Adrenal gland (tissue), 5 donors: ENCODE measurements around the gene LRRC8E.

Experiments used
- POLR2A ChIP-seq, 2 donors: fragments of 450-650 bp; IDR thresholded peaks; one replicate each; pipeline ENCODE4 v1.6.1; 2017; ENCODE audit warnings: antibody characterized with exemption in 2 of 2, mild to moderate bottlenecking in 2 of 2, moderate library complexity in 1 of 2
- TF ChIP-seq, protein P1 (sequence below), 6 experiments: fragments of 450-650 bp in 4 of 6; fragments of 200-600 bp in 2 of 6; sonication (generic) in 1 of 6; IDR thresholded peaks; 1 replicate in 5 of 6; 2 replicates in 1 of 6; pipeline versions ENCODE4 v1.5.1 to v1.8.0; 2016 to 2021; ENCODE audit warnings: antibody characterized with exemption in 6 of 6, mild to moderate bottlenecking in 2 of 6, moderate library complexity in 1 of 6
- donor health status: DM: no; HTN: no; CAD: no.

DNA sequence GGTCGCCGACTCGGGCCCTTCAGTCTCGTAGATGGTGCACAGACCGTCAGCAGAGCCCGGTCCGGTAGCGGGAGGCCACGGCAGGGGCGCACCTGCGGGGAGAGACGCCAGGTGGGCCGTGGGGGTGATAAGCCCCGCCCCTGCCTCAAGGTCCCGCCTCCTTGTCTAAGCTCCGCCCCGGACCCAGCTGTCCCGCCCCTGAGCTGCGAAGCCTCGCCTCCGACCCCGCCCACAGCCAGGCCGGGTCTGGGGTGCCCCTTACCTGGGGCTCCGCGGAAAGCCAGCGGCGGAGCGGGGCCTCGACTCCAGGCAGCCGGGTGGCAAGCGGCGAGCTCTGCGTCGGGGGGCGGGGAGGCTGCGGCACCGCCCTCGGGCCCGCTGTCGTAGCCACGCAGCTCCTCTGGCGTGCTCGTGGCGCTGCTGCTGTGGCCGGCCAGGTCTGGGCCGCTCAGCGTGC, 18.8 kb upstream of the LRRC8E start:
- TF ChIP-seq, protein P1, sequence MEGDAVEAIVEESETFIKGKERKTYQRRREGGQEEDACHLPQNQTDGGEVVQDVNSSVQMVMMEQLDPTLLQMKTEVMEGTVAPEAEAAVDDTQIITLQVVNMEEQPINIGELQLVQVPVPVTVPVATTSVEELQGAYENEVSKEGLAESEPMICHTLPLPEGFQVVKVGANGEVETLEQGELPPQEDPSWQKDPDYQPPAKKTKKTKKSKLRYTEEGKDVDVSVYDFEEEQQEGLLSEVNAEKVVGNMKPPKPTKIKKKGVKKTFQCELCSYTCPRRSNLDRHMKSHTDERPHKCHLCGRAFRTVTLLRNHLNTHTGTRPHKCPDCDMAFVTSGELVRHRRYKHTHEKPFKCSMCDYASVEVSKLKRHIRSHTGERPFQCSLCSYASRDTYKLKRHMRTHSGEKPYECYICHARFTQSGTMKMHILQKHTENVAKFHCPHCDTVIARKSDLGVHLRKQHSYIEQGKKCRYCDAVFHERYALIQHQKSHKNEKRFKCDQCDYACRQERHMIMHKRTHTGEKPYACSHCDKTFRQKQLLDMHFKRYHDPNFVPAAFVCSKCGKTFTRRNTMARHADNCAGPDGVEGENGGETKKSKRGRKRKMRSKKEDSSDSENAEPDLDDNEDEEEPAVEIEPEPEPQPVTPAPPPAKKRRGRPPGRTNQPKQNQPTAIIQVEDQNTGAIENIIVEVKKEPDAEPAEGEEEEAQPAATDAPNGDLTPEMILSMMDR (IDR thresholded peaks at IDR 0.05) = peak in 3 of 6 experiments; percentile 5 to 27 (median 7)
- no peak for TF ChIP-seq POLR2A (IDR thresholded peaks at IDR 0.05)
